Activated T-helper 1 cell treated with Interleukin-2 at 50 U/mL for 16 hours (primary cell): ENCODE data around the gene ASAP2.

ENCODE experiments used
- DNase-seq: peaks from one replicate; pipeline ENCODE4 v3.0.0-alpha.2; 2020; ENCODE audit warnings: low read depth

Gene ASAP2

GRCh38 chr2:9430316-9431293 lies 224.0 kb downstream of the ASAP2 start:
- DNase-seq = no peak

DNA sequence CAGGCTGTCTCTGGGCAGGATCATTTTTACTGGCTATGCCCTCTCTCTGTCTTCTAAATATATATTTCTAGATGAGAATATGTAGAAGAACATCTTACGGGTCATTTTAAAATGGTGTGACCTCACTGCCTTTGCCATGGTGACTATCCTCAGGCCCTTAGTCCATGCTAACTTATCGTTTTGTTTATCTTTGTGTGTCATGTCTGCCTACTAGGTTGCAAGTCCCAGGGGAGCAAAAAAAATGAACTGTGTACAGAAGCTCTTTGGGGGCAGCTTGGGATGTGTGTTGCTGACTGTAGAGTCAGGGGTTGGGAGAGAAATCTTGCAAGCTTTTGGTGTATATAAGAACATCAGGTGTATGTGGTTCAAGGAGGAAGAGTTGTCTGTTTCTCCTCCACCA lies 227.9 kb downstream of the ASAP2 start:
- DNase-seq = no peak

GRCh38 chr2:9439536-9439935 lies 232.9 kb downstream of the ASAP2 start:
- DNase-seq = no peak

- DNase-seq = no peak
Observed at GRCh38 chr2:9440058-9440727, 233.6 kb downstream of the ASAP2 start.

DNA sequence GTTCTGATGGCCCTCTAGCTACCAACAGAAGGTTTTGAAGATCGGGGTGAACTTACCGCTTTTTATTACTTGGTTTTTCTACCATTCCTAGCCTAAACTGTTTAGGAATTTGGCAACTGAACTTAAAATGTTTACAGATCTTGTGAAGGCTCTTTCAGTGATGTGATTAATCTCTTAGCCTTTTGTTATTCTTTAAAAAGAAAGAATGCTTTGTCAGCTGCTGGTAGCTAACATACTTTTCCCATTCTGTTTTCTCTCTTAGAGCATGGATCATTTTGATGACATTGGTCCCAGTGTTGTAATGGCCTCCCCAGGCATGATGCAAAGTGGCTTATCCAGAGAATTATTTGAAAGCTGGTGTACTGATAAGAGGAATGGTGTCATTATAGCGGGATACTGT lies 234.9 kb downstream of the ASAP2 start:
- no peak for DNase-seq

- DNase-seq = no peak
Observed at GRCh38 chr2:9443526-9443925, 236.9 kb downstream of the ASAP2 start.

DNA sequence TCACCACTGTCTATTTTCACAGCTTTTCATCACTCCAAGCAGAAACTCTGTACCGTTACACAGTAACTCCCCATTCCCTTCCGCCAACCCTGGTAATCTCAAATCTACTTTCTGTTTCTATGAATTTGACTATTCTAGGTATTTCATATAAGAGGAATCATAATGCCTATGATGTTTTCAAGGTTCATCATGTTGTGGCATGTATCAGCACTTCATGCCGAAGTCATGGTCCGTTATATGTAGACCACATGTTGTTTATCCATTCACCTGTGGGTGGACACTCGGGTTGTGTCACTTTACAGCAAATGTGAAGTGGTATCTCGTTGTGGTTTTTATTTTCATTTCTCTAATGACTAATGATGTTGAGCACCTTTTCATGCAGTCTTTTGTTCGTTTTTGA lies 238.5 kb downstream of the ASAP2 start:
- DNase-seq = no peak

GRCh38 chr2:9451231-9451630 lies 244.6 kb downstream of the ASAP2 start:
- DNase-seq = no peak
